CD4-positive, alpha-beta T cell (primary cell): ENCODE measurements around the gene ANKRD33B. TPM values are rescaled to one million over a fixed set of nuclear protein-coding genes. Genes with fewer than 3 reads are reported as not detected.

Experiments
- ATAC-seq: fragments of 200-7000 bp; cut with Tn5 transposase; one replicate; pipeline ENCODE4 v1.10.0; 2022; ENCODE audit warnings: mild to moderate bottlenecking; ENCODE audit not compliant: poor library complexity
- CTCF ChIA-PET: fragments of 350-600 bp; sonication (Branson Sonifier 250); formaldehyde crosslinking; loops from one replicate; lab custom pipeline; 2021; ENCODE audit warnings: antibody characterized with exemption, inconsistent platforms; lab: Charles Lee
- POLR2A ChIA-PET: fragments of 350-600 bp; sonication (Branson Sonifier 250); formaldehyde crosslinking; loops from one replicate; lab custom pipeline; 2021; ENCODE audit warnings: antibody characterized with exemption, inconsistent platforms; lab: Charles Lee
- DNase-seq, 14 experiments: peaks; one replicate each; pipeline ENCODE4 v3.0.0-alpha.2; 2013 to 2020; ENCODE audit warnings: mixed read lengths in 2 of 14
- H3K27ac ChIP-seq, 2 donors: one replicate each; pipeline versions ENCODE4 v1.5.1 to v1.7.0; 2013; ENCODE audit warnings: low read length in 2 of 2, low read depth in 1 of 2, mild to moderate bottlenecking in 1 of 2
- H3K27me3 ChIP-seq, 2 experiments: 1 replicate in 1 of 2; 2 replicates in 1 of 2; pipeline versions ENCODE4 v1.6.1 to v1.7.0; 2013; ENCODE audit warnings: low read length in 2 of 2, control low read depth in 1 of 2, mild to moderate bottlenecking in 1 of 2, moderate library complexity in 1 of 2; ENCODE audit not compliant: insufficient read depth in 2 of 2, control insufficient read depth in 1 of 2
- H3K36me3 ChIP-seq: one replicate; pipeline ENCODE4 v1.6.1; 2013; ENCODE audit warnings: low read length, control low read depth; ENCODE audit not compliant: insufficient read depth
- H3K4me1 ChIP-seq: one replicate; pipeline ENCODE4 v1.6.1; 2013; ENCODE audit warnings: low read length, control low read depth; ENCODE audit not compliant: insufficient read depth
- H3K4me3 ChIP-seq: one replicate; pipeline ENCODE4 v1.5.1; 2013; ENCODE audit warnings: mild to moderate bottlenecking, low read length, moderate library complexity
- H3K9me3 ChIP-seq, 2 experiments: 1 replicate in 1 of 2; 2 replicates in 1 of 2; pipeline versions ENCODE4 v1.6.1 to v1.7.0; 2013; ENCODE audit warnings: low read length in 2 of 2, mild to moderate bottlenecking in 2 of 2, control low read depth in 1 of 2, moderate library complexity in 1 of 2; ENCODE audit not compliant: control insufficient read depth in 1 of 2, insufficient read depth in 1 of 2
- H3K27ac Mint-ChIP-seq: one replicate; pipeline ENCODE4 v1.8.0; 2020; ENCODE audit warnings: mixed read lengths
- H3K27me3 Mint-ChIP-seq: one replicate; pipeline ENCODE4 v1.8.0; 2021; ENCODE audit warnings: mixed read lengths
- H3K36me3 Mint-ChIP-seq: one replicate; pipeline ENCODE4 v1.8.0; 2021; ENCODE audit warnings: low read depth, mixed read lengths
- H3K4me1 Mint-ChIP-seq: one replicate; pipeline ENCODE4 v1.8.0; 2021; ENCODE audit warnings: low read depth, mixed read lengths
- H3K4me3 Mint-ChIP-seq: one replicate; pipeline ENCODE4 v1.8.0; 2020; ENCODE audit warnings: mild to moderate bottlenecking, mixed read lengths
- H3K9me3 Mint-ChIP-seq: one replicate; pipeline ENCODE4 v1.8.0; 2020; ENCODE audit warnings: mixed read lengths
- intact Hi-C, 2 experiments: fragments of 100-400 bp; cut with DNase I in 1 of 2; cut with micrococcal nuclease in 1 of 2; formaldehyde crosslinking; loops; one replicate each; pipeline versions ENCODE4 v1.15.1 to v1.9.0; 2023 to 2025; cut with DNase I, micrococcal nuclease
- total RNA-seq, 174 experiments: library from RNA in 2 of 174; stranded (reverse) in 2 of 174; gene quantifications; one replicate each; pipeline ENCODE4 v1.2.3 and lab custom pipeline; 2021 to 2026
- TF ChIP-seq, protein P1 (sequence below): fragments of 200-600 bp; IDR thresholded peaks from one replicate; pipeline ENCODE4 v1.8.0; 2022; ENCODE audit warnings: antibody characterized with exemption, mild to moderate bottlenecking

Gene ANKRD33B
- total RNA-seq, 2 experiments from 2014 or later = 0.99 to 1.3 TPM

DNA sequence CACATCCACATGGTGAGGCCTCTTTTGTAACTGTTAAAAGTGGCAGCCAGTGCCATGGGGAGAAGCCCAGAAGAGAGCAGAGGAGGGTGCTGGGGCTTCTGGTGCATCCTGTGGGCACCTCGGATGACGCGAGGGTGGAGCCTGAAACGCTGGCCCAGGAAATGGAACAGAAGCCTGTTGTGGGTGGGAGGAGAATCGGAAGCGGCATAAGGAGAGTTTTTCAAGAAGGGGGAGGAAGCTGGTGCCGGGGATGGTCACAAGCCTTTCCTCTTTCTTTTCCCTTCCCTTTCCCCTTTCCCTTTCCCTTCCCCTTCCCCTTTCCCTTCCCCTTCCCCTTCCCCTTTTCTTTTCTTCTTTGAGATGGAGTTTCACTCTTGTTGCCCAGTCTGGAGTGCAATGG is 12.9 kb downstream of the ANKRD33B start:
- H3K4me1 ChIP-seq = peaks cover 8% of the 10 kb centered on the region
- POLR2A ChIA-PET = no interaction called here
- ATAC-seq = no peak
- Mint-ChIP-seq H3K27me3 (no peaks in the 10 kb centered on the region), H3K4me3 (no peak overlapping the region), H3K9me3 (no peaks in the 10 kb centered on the region), H3K4me1 (peaks cover 20% of the 10 kb centered on the region), H3K36me3 (no peaks in the 10 kb centered on the region), H3K27ac (no peak overlapping the region)
- TF ChIP-seq, protein P1, sequence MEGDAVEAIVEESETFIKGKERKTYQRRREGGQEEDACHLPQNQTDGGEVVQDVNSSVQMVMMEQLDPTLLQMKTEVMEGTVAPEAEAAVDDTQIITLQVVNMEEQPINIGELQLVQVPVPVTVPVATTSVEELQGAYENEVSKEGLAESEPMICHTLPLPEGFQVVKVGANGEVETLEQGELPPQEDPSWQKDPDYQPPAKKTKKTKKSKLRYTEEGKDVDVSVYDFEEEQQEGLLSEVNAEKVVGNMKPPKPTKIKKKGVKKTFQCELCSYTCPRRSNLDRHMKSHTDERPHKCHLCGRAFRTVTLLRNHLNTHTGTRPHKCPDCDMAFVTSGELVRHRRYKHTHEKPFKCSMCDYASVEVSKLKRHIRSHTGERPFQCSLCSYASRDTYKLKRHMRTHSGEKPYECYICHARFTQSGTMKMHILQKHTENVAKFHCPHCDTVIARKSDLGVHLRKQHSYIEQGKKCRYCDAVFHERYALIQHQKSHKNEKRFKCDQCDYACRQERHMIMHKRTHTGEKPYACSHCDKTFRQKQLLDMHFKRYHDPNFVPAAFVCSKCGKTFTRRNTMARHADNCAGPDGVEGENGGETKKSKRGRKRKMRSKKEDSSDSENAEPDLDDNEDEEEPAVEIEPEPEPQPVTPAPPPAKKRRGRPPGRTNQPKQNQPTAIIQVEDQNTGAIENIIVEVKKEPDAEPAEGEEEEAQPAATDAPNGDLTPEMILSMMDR = no peak
- DNase-seq = no peak
- no peaks in the 10 kb centered on the region for H3K9me3 ChIP-seq
- no peak overlapping the region for H3K27ac ChIP-seq
- intact Hi-C loops = no loop called here
- no peaks in the 10 kb centered on the region for H3K36me3 ChIP-seq
- CTCF ChIA-PET = no interaction called here
- H3K4me3 ChIP-seq = no peak overlapping the region
- H3K27me3 ChIP-seq = no peaks in the 10 kb centered on the region

DNA sequence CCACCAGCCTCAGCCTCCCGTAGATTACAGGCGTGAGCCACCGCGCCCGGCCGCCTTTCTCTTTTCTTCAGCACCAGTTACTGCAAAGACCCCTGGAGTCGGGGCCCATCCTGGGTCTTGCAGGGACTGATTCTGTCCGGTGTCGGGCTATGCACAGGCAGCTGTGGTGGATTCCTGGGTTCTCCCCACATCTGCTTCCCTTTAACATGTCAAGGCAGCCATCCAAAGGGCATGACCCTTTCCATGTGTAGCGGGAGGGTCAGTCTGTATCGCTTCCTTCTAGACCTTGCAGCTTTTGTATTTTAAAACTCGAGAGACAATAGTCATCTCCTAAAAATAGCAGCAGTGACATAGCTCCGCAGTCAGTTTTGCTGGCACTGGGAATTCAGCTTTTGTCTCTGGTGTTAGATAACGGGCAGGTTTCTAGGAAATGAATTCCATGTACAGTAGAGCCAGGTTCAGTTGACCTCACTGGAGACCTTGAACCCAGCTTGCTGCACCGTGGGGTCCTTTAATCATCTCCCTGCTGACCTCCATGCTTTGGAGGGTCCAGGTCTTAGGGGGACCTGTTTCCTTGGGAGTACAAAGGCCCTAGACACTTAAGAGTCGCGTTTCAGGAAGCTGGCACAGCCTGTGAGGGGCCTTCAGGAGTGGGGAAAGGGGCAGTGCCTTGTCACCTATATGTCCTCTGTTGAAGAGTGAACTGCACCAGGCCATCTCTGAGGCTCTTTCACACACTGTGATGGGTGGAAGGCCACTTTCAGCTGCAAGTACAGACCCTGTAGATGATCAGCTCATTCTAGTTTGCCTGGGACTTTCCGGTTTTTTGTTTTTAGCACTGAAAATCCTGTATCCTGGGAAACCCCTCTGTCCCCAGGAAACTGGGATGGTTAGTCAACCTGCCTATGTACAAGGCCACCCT is 13.8 kb downstream of the ANKRD33B start:
- no peaks in the 10 kb centered on the region for H3K9me3 ChIP-seq
- H3K27me3 ChIP-seq = no peaks in the 10 kb centered on the region
- no peaks in the 10 kb centered on the region for H3K36me3 Mint-ChIP-seq
- no peak overlapping the region for H3K4me3 ChIP-seq
- peaks cover 8% of the 10 kb centered on the region for H3K4me1 ChIP-seq
- no peak overlapping the region for H3K27ac Mint-ChIP-seq
- intact Hi-C loops = no loop called here
- TF ChIP-seq, protein P1 = no peak
- H3K27me3 Mint-ChIP-seq = no peaks in the 10 kb centered on the region
- H3K27ac ChIP-seq = no peak overlapping the region
- peaks cover 20% of the 10 kb centered on the region for H3K4me1 Mint-ChIP-seq
- no peaks in the 10 kb centered on the region for H3K9me3 Mint-ChIP-seq
- ChIA-PET CTCF (no interaction called here), POLR2A (no interaction called here)
- no peaks in the 10 kb centered on the region for H3K36me3 ChIP-seq
- DNase-seq = peak in 2 of 14 experiments; percentile 28 to 34
- ATAC-seq = no peak
- H3K4me3 Mint-ChIP-seq = no peak overlapping the region

DNA sequence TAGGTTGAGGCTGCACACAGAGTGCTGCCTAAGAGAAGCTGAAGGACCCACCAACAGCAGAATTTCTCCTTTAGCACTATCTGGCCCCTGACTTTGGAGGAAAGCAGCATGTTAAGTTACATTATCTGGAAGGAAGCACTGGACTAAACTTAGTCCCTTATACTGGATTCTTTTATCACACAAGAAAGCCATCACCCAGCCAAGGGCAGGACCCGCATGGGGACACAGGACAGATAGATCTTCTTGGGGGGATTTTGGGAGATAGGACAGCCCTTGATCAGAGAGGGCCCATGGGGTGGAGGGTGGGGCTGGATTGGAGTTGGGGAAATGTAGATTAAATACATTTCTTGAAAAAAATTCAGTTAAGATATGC is 14.4 kb downstream of the ANKRD33B start:
- no peak overlapping the region for H3K27ac ChIP-seq
- Mint-ChIP-seq H3K4me1 (peaks cover 20% of the 10 kb centered on the region), H3K27ac (no peak overlapping the region), H3K27me3 (no peaks in the 10 kb centered on the region), H3K36me3 (no peaks in the 10 kb centered on the region), H3K9me3 (no peaks in the 10 kb centered on the region), H3K4me3 (no peak overlapping the region)
- no peak overlapping the region for H3K4me3 ChIP-seq
- peaks cover 8% of the 10 kb centered on the region for H3K4me1 ChIP-seq
- no peaks in the 10 kb centered on the region for H3K36me3 ChIP-seq
- H3K27me3 ChIP-seq = no peaks in the 10 kb centered on the region
- TF ChIP-seq, protein P1 = no peak
- ATAC-seq (no peak), DNase-seq (no peak)
- no peaks in the 10 kb centered on the region for H3K9me3 ChIP-seq
- intact Hi-C loops = no loop called here
- ChIA-PET CTCF (no interaction called here), POLR2A (no interaction called here)
